SKM-1 treated with dmso at 0.1 percent for 144 hours (cell line): ENCODE measurements around the gene MAS1L.

ENCODE experiments used
- DNase-seq: peaks from one replicate; lab custom pipeline; 2025; ENCODE audit not compliant: unreplicated experiment; lab: John Stamatoyannopoulos, UW

MAS1L gene, protein sequence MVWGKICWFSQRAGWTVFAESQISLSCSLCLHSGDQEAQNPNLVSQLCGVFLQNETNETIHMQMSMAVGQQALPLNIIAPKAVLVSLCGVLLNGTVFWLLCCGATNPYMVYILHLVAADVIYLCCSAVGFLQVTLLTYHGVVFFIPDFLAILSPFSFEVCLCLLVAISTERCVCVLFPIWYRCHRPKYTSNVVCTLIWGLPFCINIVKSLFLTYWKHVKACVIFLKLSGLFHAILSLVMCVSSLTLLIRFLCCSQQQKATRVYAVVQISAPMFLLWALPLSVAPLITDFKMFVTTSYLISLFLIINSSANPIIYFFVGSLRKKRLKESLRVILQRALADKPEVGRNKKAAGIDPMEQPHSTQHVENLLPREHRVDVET

DNA sequence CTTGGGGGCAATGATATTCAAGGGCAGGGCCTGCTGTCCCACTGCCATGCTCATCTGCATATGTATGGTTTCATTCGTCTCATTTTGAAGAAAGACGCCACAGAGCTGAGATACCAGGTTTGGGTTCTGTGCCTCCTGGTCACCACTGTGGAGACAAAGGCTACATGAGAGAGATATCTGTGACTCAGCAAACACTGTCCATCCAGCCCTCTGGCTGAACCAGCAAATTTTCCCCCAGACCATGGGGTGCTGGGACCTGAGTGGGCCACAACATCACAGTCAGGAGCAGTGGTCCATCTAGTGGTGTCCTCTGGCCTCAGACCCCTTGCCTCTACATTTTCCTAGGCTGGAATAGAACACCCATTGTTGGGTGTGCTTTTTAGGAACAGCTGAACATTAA, at the start of gene MAS1L:
MAS1L (minus strand) TSS at position 297 of the 400 bp plus-strand sequence; CDS start at position 243, 54 bp downstream.
- DNase-seq = no peak

DNA sequence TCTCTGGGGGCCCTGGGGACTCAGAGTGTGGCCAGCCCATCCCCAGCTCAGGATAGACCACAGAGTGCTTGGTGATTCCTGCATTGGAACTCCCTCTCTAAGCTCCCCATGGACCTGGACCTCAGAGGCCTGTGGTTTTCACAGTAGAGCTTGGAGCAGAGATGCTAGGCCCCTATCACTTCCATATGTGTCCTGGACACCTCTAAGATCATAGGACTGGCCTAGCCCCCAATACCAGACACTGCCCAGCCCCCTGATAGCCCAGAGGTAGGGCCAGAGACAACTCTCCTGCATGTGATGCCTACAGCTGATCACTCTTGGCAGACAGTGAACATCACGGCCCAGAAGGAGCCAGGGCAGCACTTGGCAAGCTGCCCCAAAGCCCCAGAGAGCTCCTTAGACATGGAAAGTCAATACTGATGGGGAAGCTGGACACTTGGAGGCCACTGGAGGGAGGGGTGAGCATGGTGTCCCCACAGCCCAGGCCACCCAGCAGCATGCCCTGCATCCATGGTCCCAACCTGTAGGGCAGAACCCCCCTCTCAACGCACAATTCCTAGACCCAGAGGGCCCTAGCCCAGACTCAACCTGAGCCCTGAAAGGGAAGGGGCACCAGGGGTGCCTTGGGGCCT, 44.7 kb upstream of the MAS1L start:
- no peak for DNase-seq

DNA sequence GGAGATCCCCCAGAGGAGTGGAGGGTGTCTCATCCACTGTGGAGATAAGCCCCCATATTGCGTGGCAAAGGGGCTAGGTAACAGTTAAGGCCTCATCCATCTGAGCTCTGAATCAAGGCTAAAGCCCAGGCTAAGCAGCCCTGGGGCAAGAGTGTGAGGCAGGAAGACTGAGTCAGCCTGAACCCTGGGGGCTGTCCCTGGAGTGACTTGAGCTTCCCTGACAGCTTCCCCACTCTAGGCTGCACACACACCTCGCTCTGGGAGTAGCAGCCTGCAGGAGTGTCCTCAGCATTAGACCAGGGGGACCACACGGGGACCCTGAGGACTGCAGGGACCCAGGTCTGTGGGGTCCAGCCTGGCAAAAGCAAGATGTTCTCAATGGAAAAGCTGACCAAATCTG, 43.9 kb upstream of the MAS1L start:
- no peak for DNase-seq

- DNase-seq = no peak
Measured at GRCh38 chr6:29530671-29531310, 43.0 kb upstream of the MAS1L start.

GRCh38 chr6:29529956-29530355, 42.2 kb upstream of the MAS1L start:
- no peak for DNase-seq

DNA sequence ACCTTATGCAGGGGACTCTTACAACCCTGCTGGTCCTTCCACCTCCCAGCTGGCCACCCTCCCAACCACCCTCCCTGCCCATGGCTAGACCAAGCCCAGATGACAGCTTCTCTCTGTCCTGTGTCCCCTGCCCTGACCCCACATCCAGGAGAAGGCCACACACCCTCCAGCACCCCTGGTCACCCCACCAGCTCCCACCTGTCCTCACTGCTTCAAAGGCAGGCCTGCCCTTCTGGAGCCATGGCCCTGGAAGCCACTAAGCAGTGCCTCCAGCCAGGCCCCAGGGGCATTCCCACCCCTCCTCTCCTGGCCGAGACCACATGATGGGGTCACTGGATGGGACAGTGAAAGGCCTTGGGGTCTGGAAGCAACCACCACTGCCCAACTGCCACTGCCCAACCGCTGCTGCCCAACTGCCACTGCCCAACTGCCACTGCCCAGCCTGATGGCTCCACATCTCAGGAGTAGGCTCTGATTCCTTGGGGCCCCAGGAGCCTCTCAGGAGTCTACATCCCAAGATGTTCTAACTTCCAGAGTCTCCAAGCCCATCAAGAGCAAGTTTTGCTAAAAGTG, 41.3 kb upstream of the MAS1L start:
- no peak for DNase-seq

DNA sequence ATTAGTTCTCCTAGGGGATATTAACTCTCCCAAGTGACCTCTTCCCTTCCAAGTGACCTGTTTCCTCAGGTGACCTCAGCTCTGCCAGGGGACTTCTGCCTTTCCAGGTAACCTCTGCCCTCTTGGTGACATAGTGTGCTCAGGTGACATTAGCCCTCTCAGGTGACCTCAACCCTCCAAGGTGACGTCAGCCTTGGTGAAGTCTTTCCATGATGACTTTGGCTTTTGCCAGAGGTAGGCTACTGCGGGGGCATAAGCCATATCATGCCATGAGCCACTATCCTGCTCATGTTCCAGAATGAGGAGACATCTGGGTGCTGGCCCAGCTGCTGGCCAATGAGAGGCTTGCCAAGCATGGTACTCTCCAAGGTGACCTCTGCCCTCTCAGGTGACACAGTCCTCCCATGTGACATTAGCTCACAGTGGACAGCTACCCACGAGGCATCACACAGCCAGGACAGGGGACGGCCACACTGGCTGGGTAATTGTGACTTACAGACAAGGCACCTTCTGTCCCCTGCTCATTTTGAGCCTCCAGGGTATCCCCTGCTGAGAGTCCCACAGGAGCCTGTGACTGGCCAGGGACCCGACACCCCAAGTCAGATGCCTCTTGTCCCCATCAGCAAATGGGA, 40.7 kb upstream of the MAS1L start:
- no peak for DNase-seq

GRCh38 chr6:29527564-29527963, 39.8 kb upstream of the MAS1L start:
- DNase-seq = no peak

- no peak for DNase-seq
Measured at GRCh38 chr6:29527126-29527525, 39.4 kb upstream of the MAS1L start.

- no peak for DNase-seq
Measured at GRCh38 chr6:29525311-29525639, 37.5 kb upstream of the MAS1L start.

- DNase-seq = no peak
Measured at GRCh38 chr6:29524444-29525310, 36.9 kb upstream of the MAS1L start.

DNA sequence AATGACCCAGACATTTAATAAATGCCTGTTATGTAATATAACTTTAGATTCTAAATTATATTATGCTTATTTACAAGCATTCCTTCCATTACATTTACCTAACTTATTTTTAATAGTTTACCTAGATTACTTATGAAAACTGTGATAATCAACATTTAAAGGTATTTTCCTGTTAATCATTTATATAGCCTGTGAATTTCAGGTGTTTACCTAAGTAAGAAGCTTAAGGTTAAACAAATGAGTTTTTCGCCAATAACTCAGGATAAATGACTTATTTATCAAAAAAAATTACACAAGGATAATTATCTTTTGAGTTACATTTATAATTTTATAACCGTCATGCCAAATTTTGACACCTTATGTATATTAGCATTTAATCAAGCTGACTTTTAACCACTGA, 36.3 kb upstream of the MAS1L start:
- no peak for DNase-seq

DNA sequence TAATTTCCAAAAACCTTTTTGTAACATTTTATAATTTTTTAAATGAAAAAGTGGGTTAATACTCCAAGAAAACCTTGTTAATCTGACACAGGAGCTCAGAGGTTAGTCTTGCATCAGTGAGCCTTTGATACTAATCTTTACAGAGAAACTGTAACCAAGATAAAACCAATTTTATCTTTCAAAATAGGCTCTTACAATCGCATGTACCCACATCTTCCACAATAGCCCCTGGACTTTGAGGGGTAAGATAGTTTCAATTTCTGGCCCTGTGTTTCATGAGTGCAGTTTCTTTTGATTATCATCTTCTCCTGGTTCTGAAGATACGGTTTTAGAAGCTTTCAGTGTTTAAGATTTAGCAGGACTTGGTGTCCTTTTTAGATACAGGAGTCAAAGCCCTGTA, 34.5 kb upstream of the MAS1L start:
- no peak for DNase-seq

GRCh38 chr6:29521006-29521680, 33.4 kb upstream of the MAS1L start:
- no peak for DNase-seq

GRCh38 chr6:29520232-29520631, 32.5 kb upstream of the MAS1L start:
- DNase-seq = no peak

- DNase-seq = no peak
Measured at GRCh38 chr6:29519291-29520010, 31.7 kb upstream of the MAS1L start.

GRCh38 chr6:29517728-29518440, 30.1 kb upstream of the MAS1L start:
- DNase-seq = no peak

DNA sequence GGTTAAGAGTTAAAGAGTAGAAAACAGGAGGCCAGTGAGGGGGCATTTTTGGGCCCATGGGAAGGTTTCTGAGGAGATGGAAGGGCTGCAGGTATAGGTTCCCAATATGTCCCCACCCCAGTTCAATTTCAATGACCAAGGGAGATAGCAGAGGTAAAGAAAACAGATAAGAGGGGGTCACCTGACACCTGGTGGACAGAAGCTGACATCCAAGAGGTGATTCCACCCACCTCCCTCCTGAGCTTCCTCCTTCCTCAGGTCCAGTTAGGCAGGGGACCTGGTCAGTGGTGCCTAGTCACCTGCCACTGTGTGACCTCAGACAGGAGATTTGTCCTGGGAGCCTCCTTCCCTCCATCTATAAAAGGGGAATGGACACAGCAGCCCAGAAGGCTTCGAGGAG, 29.5 kb upstream of the MAS1L start:
- no peak for DNase-seq

DNA sequence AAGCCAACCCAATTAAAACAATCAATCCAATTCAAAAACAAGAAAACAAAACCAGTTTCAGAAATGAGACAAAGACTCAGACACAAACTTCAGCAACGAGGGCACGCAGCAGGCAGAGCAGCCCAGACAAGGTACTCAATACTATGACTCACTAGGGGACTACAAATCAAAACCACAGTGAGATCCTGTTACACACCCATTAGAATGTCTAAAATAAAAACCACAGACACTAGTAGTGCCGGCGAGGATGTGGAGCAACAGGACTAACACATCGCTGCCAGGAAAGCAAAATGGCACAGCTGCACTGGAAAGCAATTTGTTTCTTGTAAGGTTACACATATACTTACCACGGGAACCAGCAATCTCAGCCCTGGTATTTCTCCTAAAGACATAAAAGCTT, 28.4 kb upstream of the MAS1L start:
- DNase-seq = no peak
